ENCODE measurements around the gene CSRNP3.

DNA sequence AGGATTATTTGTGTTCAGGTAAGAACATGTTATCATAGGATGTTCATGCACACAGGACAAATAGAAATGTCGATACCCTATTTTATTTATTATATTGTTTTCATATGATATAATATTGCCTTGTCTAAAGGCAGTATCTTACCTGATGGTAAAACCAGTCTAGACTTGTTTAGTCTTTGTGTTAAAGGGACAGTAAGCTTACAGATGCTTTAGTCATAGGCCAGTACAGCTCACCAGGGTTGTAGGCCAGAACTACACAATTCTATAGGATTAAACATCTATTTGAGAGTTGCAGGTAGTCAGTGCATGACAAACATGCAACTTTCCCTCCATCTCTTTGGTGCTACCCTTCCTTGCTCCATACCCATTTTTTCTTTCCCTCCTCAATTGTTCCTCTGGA lies 166.0 kb downstream of the CSRNP3 start:
- TF ChIP-seq, protein P1, sequence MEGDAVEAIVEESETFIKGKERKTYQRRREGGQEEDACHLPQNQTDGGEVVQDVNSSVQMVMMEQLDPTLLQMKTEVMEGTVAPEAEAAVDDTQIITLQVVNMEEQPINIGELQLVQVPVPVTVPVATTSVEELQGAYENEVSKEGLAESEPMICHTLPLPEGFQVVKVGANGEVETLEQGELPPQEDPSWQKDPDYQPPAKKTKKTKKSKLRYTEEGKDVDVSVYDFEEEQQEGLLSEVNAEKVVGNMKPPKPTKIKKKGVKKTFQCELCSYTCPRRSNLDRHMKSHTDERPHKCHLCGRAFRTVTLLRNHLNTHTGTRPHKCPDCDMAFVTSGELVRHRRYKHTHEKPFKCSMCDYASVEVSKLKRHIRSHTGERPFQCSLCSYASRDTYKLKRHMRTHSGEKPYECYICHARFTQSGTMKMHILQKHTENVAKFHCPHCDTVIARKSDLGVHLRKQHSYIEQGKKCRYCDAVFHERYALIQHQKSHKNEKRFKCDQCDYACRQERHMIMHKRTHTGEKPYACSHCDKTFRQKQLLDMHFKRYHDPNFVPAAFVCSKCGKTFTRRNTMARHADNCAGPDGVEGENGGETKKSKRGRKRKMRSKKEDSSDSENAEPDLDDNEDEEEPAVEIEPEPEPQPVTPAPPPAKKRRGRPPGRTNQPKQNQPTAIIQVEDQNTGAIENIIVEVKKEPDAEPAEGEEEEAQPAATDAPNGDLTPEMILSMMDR (IDR thresholded peaks at IDR 0.05; ENCODE audit: low read length): no peak
- no peak for TF ChIP-seq EZH2 (IDR thresholded peaks at IDR 0.05; ENCODE audit: borderline replicate concordance, low read length)

Data from OCI-LY1 (cell line).